GM10248 (cell line): ENCODE data around the gene GRB10.

Experiments
- CTCF ChIA-PET: fragments of 300-600 bp; sonication (Branson Sonifier 250); formaldehyde crosslinking; extraction: SDS; loops from one replicate; lab custom pipeline; 2021; ENCODE audit warnings: antibody characterized with exemption; lab: Yijun Ruan, JAX
- POLR2A ChIA-PET: fragments of 350-650 bp; sonication (Branson Sonifier 250); formaldehyde crosslinking; extraction: SDS; loops from one replicate; lab custom pipeline; 2020; ENCODE audit warnings: antibody characterized with exemption; lab: Yijun Ruan, JAX
- DNase-seq: peaks from one replicate; pipeline ENCODE4 v3.0.0; 2012; ENCODE audit errors: extremely low spot score
- TF ChIP-seq, protein P1 (sequence below): IDR thresholded peaks from 2 replicates; pipeline ENCODE4 v1.5.1; 2012; ENCODE audit warnings: mild to moderate bottlenecking, low read depth; ENCODE audit errors: extremely low read depth, missing control alignments, control extremely low read depth

The GRB10 gene

GRCh38 chr7:50651271-50651989 lies 131.3 kb downstream of the GRB10 start:
- TF ChIP-seq, protein P1, sequence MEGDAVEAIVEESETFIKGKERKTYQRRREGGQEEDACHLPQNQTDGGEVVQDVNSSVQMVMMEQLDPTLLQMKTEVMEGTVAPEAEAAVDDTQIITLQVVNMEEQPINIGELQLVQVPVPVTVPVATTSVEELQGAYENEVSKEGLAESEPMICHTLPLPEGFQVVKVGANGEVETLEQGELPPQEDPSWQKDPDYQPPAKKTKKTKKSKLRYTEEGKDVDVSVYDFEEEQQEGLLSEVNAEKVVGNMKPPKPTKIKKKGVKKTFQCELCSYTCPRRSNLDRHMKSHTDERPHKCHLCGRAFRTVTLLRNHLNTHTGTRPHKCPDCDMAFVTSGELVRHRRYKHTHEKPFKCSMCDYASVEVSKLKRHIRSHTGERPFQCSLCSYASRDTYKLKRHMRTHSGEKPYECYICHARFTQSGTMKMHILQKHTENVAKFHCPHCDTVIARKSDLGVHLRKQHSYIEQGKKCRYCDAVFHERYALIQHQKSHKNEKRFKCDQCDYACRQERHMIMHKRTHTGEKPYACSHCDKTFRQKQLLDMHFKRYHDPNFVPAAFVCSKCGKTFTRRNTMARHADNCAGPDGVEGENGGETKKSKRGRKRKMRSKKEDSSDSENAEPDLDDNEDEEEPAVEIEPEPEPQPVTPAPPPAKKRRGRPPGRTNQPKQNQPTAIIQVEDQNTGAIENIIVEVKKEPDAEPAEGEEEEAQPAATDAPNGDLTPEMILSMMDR = no peak
- POLR2A ChIA-PET = no interaction called here
- CTCF ChIA-PET = no interaction called here
- no peak for DNase-seq

- TF ChIP-seq, protein P1 = no peak
- DNase-seq = no peak
- ChIA-PET POLR2A (no interaction called here), CTCF (interaction anchor here (0.9 kb wide), 1 partner anchor 18 kb away, joined by 3 read pairs; no protein-coding TSS in a partner anchor)
These were observed 132.5 kb downstream of the GRB10 start for GRCh38 chr7:50650057-50650664.

DNA sequence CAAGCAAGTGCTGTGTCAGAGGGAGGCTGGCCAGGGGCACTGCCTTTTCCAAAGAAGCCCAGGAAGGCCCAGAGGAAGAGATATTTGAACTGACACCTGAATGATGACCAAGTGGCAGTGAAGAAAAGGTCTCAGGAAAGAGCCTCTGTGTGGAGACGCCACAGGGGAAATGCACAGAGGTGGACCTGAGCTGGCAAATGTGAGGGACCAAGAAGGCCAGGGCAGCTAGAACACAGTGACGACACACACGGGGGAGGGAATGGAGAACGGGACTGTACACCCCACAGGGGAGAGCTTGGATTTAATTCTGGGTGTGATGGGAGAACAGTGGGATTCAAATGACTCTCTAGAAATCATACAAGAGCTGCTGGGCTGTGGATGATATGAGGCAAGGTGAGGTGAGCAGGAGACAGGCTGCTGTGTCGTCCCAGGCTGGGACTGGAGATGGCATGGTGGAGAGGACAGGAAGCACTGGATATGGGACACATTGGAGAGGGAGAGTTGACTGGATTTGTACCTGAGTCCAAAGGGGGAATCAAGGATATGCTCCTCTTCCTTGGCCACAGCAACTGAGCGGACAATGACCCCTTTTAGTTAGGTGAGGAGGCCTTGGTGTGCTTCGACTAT lies 133.3 kb downstream of the GRB10 start:
- POLR2A ChIA-PET = no interaction called here
- CTCF ChIA-PET = interaction anchor here (1.1 to 2.1 kb wide), 2 partner anchors 16 to 31 kb away, joined by 3 to 9 read pairs; no protein-coding TSS in a partner anchor
- no peak for DNase-seq
- TF ChIP-seq, protein P1 = no peak

DNA sequence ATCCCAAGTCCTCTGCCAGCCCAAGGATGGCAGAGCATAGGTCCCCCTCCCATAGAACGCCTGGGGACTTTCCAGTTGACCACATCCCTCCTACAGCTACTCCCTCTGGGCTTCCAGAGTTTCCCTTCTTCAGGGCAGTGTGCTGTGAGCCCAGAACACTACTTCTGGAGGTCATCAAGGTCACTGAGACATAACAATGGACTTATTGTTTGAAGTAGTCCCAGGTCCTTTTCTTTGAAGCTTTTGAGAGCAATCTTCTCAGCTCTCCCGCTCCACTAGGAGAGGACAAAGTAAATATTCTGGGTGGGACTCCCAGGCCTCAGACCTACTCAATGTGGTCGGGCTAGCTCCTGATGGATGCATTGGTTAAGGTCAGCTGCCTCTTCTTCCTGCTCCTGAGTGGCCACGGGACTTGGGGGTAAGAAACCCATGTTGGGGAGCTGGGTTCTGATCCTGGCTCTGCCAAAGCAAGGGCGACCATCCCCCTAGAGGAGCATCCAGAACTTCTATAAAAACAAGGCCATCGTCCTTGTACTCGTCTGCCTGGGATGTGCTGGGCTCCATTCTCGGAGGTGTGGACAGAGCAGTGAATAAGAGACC lies 134.0 kb downstream of the GRB10 start:
- POLR2A ChIA-PET = no interaction called here
- CTCF ChIA-PET = interaction anchor here (0.8 to 2.1 kb wide), 3 partner anchors 14 to 31 kb away, joined by 3 to 9 read pairs (median 3); no protein-coding TSS in a partner anchor
- TF ChIP-seq, protein P1 = no peak
- no peak for DNase-seq

- ChIA-PET CTCF (interaction anchor here (0.8 to 2.1 kb wide), 2 partner anchors 13 to 15 kb away, joined by 3 to 9 read pairs; no protein-coding TSS in a partner anchor), POLR2A (no interaction called here)
These were observed 134.6 kb downstream of the GRB10 start for GRCh38 chr7:50648076-50648475.

More at GRCh38 chr7:50648076-50648475, 134.6 kb downstream of the GRB10 start:
- no peak for DNase-seq
- TF ChIP-seq, protein P1 = no peak
